GM18870 (cell line): ENCODE measurements around the gene SNX33.
"Not testable (repeated sequence)": the region's sequence is repeated elsewhere in the genome, so short reads cannot be mapped to it uniquely, and the experiment has no call there.

Experiments
- ATAC-seq: cut with Tn5 transposase; IDR thresholded peaks from one replicate; pipeline ENCODE4 v1.9.1; 2021; ENCODE audit warnings: moderate library complexity; ENCODE audit not compliant: unreplicated experiment

The SNX33 gene

GRCh38 chr15:75680007-75680789 is 32.5 kb downstream of the SNX33 start:
- no peak for ATAC-seq

- ATAC-seq = no peak
Measured at GRCh38 chr15:75682181-75683135, 34.7 kb downstream of the SNX33 start.

GRCh38 chr15:75683646-75684312 is 36.1 kb downstream of the SNX33 start:
- not testable (repeated sequence) for ATAC-seq

- ATAC-seq = no peak
Measured at GRCh38 chr15:75684648-75685047, 36.9 kb downstream of the SNX33 start.

- ATAC-seq = no peak
Measured at GRCh38 chr15:75685195-75685594, 37.5 kb downstream of the SNX33 start.

- not testable (repeated sequence) for ATAC-seq
Measured at GRCh38 chr15:75686212-75686642, 38.5 kb downstream of the SNX33 start.

GRCh38 chr15:75687486-75688277 is 40.0 kb downstream of the SNX33 start:
- no peak for ATAC-seq

GRCh38 chr15:75688278-75688557 is 40.5 kb downstream of the SNX33 start:
- no peak for ATAC-seq

GRCh38 chr15:75688831-75689230 is 41.1 kb downstream of the SNX33 start:
- ATAC-seq = no peak

- ATAC-seq = not testable (repeated sequence)
Measured at GRCh38 chr15:75689429-75689828, 41.7 kb downstream of the SNX33 start.

GRCh38 chr15:75692311-75692710 is 44.6 kb downstream of the SNX33 start:
- not testable (repeated sequence) for ATAC-seq

- ATAC-seq = not testable (repeated sequence)
Measured at GRCh38 chr15:75693028-75693427, 45.3 kb downstream of the SNX33 start.

- ATAC-seq = no peak
Measured at GRCh38 chr15:75693501-75694240, 46.0 kb downstream of the SNX33 start.

- no peak for ATAC-seq
Measured at GRCh38 chr15:75694241-75695182, 46.8 kb downstream of the SNX33 start.

GRCh38 chr15:75695220-75695619 is 47.5 kb downstream of the SNX33 start:
- ATAC-seq = no peak

- no peak for ATAC-seq
Measured at GRCh38 chr15:75695634-75696310, 48.1 kb downstream of the SNX33 start.

GRCh38 chr15:75696311-75696720 is 48.6 kb downstream of the SNX33 start:
- ATAC-seq = no peak

- ATAC-seq = no peak
Measured at GRCh38 chr15:75696854-75697259, 49.1 kb downstream of the SNX33 start.
